Gastrocnemius medialis (tissue), 4 donors: ENCODE measurements around the gene DNASE1L2. TPM values are rescaled to one million over a fixed set of nuclear protein-coding genes. Genes with fewer than 3 reads are reported as not detected.
A peak's percentile ranks its signal among the peaks of the same experiment; 100 is the strongest.

ENCODE experiments used
- ATAC-seq, 2 donors: fragments of 150-250 bp; one replicate each; pipeline ENCODE4 v1.9.1; 2016
- DNase-seq, 2 donors: peaks; one replicate each; pipeline ENCODE4 v3.0.0-alpha.2; 2019
- H3K27ac ChIP-seq, 4 donors: fragments of 200-600 bp; sonication (generic); 1 replicate in 1 of 4; 2 replicates in 3 of 4; pipeline ENCODE4 v1.5.1; 2016 to 2018; ENCODE audit warnings: mild to moderate bottlenecking in 2 of 4, moderate library complexity in 1 of 4
- H3K27me3 ChIP-seq, 3 donors: fragments of 200-600 bp; sonication (generic) in 2 of 3; 1 replicate in 1 of 3; 2 replicates in 2 of 3; pipeline versions ENCODE4 v1.5.1 to v1.6.0; 2016 to 2019; ENCODE audit warnings: mild to moderate bottlenecking in 1 of 3, moderate library complexity in 1 of 3
- H3K36me3 ChIP-seq, 2 donors: fragments of 200-600 bp; sonication (generic) in 1 of 2; one replicate each; pipeline ENCODE4 v1.5.1; 2017 to 2018
- H3K4me1 ChIP-seq, 2 donors: fragments of 200-600 bp; sonication (generic) in 1 of 2; one replicate each; pipeline ENCODE4 v1.5.1; 2016 to 2017; ENCODE audit warnings: mild to moderate bottlenecking in 2 of 2
- H3K4me3 ChIP-seq, 4 donors: fragments of 200-600 bp; sonication (generic) in 3 of 4; 1 replicate in 1 of 4; 2 replicates in 3 of 4; pipeline ENCODE4 v1.5.1; 2016 to 2019; ENCODE audit warnings: mild to moderate bottlenecking in 2 of 4
- H3K9me3 ChIP-seq, 3 donors: fragments of 200-600 bp; sonication (generic) in 2 of 3; 1 replicate in 1 of 3; 2 replicates in 2 of 3; pipeline ENCODE4 v1.5.1; 2016 to 2019
- CTCF ChIP-seq, 5 experiments: fragments of 450-650 bp in 3 of 5; fragments of 200-600 bp in 2 of 5; sonication (generic) in 2 of 5; IDR thresholded peaks in 4 of 5; conservative IDR thresholded peaks in 1 of 5; 1 replicate in 4 of 5; 2 replicates in 1 of 5; pipeline ENCODE4 v1.5.1; 2016 to 2019; ENCODE audit warnings: antibody characterized with exemption in 5 of 5, mild to moderate bottlenecking in 3 of 5, moderate library complexity in 3 of 5
- POLR2A ChIP-seq, 2 donors: fragments of 450-650 bp; IDR thresholded peaks; one replicate each; pipeline ENCODE4 v1.6.1; 2017; ENCODE audit warnings: antibody characterized with exemption in 2 of 2, mild to moderate bottlenecking in 2 of 2, moderate library complexity in 2 of 2
- in situ Hi-C, 4 donors: fragments of 200-750 bp; cut with MboI; loops; one replicate each; pipeline versions ENCODE4 v1.15.0 to v1.8.0; 2017; ENCODE audit warnings: low sequenced_read_pairs in 4 of 4
- intact Hi-C: fragments of 100-400 bp; cut with DNase I; formaldehyde crosslinking; loops from one replicate; pipeline ENCODE4 v1.15.1; 2023; ENCODE audit warnings: low total_unique reads
- total RNA-seq, 4 donors: library from RNA; depleted of rRNA; stranded (reverse); fragments of >200 nt; gene quantifications; one replicate each; pipeline versions ENCODE4 v1.1.0 to v1.2.3, GENCODE V29; 2016

DNASE1L2 gene
- total RNA-seq, 4 donors from 2014 or later: 0.69 to 2.1 TPM; not detected in 2

DNA sequence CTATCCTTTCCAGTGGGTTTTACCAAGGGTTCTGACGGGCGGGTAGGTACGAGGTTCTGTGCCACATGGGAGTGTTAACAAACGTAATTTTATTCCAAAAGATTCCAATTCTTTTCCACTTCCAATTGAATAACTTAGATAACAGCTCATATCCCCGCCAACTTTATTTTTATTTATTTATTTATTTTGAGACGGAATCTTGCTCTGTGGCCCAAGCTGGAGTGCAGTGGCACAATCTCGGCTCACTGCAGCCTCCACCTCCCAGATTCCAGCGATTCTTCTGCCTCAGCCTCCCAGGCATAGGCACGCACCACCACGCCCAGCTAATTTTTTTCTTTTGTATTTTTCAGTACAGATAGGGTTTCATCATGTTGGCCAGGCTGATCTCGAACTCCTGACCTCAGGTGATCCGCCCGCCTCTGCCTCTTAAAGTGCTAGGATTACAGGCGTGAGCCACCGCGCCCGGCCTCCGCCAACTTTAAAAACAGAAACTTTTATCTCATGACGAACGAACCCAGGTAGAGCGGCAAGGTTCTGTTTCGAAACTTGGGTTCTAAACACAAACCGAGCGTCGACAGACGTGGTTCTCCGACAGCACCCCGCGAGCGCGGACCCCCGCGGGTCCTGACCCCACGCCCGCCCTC lies 14.5 kb downstream of the DNASE1L2 start:
- Histone ChIP-seq H3K4me3 (peak overlapping the region; percentile 68 to 89 (median 70)), H3K27ac (peak overlapping the region; percentile 86 to 97 (median 92)), H3K4me1 (peaks cover 20 to 22% of the 10 kb centered on the region in 2 donors), H3K36me3 (peaks cover 0 to 42% of the 10 kb centered on the region in 2 donors), H3K9me3 (no peaks in the 10 kb centered on the region), H3K27me3 (no peaks in the 10 kb centered on the region)
- TF ChIP-seq POLR2A (IDR thresholded peaks at IDR 0.05) (no peak), CTCF (IDR thresholded peaks at IDR 0.05 in 4 of 5, conservative IDR thresholded peaks at IDR 0.05 in 1 of 5) (no peak)
- DNase-seq: peak in 1 of 2 donors; percentile 66
- intact Hi-C loops (loop anchor here (1.0 to 2.0 kb wide), 6 partner anchors 18 to 228 kb away; partner anchors contain the start of genes ABCA3, RNPS1 and TRAF7), in situ Hi-C loops (no loop called here)
- peak; percentile 38 to 46 for ATAC-seq

DNA sequence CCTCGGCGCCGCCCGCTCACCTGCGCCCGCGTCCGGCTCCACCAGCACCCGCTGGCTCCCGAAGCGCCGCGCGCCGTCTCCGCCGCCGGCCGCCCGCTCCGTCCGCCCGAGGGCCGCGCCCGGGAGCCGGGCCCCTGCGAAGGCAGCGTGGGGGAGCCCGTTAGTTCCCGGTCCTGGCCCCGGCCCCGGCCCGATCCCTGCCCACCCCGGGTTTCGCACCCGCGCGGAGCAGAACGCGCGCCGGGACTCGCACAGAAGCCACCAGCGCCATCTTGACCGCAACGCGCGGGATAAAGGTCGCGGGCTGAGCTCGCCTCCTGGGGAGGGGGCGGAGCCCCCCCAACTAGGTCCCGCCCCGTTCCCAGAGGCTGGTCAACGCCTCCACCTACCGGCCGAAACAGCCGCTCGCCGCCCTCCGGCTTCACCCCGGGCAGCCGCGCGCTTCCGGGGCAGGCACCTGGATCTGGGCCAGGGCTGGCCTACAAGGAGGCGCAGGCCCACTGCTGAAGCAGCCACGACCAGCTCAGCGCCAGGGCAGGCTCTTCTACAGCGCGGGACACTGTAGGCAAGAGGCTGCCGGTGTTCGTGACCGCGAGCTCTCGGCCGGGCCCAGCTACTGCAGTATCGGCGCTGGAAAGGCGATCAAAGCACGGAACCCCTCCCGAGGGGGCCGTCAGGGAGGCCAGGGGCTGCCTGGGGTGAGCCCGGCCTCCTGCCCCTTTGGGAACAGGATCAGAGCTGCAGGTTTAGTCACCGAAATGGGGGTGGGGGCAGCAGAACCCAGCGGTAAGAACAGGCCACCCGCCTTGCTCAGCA lies 15.3 kb downstream of the DNASE1L2 start, which contains the start of gene ECI1:
ECI1 (minus strand) TSS at position 292 of the 816 bp plus-strand sequence; CDS start at position 271, 21 bp downstream.
- Histone ChIP-seq H3K27ac (peak within 1 kb of the TSS; percentile 86 to 97 (median 92)), H3K36me3 (peaks cover 0 to 42% of the 10 kb centered on the region in 2 donors), H3K4me1 (peaks cover 20 to 22% of the 10 kb centered on the region in 2 donors), H3K9me3 (no peaks in the 10 kb centered on the region), H3K4me3 (peak within 1 kb of the TSS; percentile 68 to 89 (median 70)), H3K27me3 (no peaks in the 10 kb centered on the region)
- TF ChIP-seq CTCF (IDR thresholded peaks at IDR 0.05 in 4 of 5, conservative IDR thresholded peaks at IDR 0.05 in 1 of 5): peak; percentile 64 to 92 (median 87)
- peak; percentile 87 to 94 for TF ChIP-seq POLR2A (IDR thresholded peaks at IDR 0.05)
- intact Hi-C loops (loop anchor here (1.0 to 2.0 kb wide), 6 partner anchors 17 to 229 kb away; partner anchors contain the start of genes ABCA3, RNPS1 and TRAF7), in situ Hi-C loops (no loop called here)
- ATAC-seq (peak; percentile 92 to 96), DNase-seq (peak; percentile 93 to 95)

- ATAC-seq (no peak), DNase-seq (no peak)
- in situ Hi-C loops (no loop called here), intact Hi-C loops (no loop called here)
- Histone ChIP-seq H3K27me3 (no peaks in the 10 kb centered on the region), H3K27ac (peak overlapping the region in 1 of 4 donors; percentile 97), H3K36me3 (peaks cover 0 to 52% of the 10 kb centered on the region in 2 donors), H3K4me3 (no peak overlapping the region), H3K4me1 (peaks cover 20 to 22% of the 10 kb centered on the region in 2 donors), H3K9me3 (no peaks in the 10 kb centered on the region)
- TF ChIP-seq CTCF (IDR thresholded peaks at IDR 0.05 in 4 of 5, conservative IDR thresholded peaks at IDR 0.05 in 1 of 5) (no peak), POLR2A (IDR thresholded peaks at IDR 0.05) (no peak)
Observed at GRCh38 chr16:2252806-2253148, 16.5 kb downstream of the DNASE1L2 start.

- no peak for TF ChIP-seq CTCF (IDR thresholded peaks at IDR 0.05 in 4 of 5, conservative IDR thresholded peaks at IDR 0.05 in 1 of 5)
- TF ChIP-seq POLR2A (IDR thresholded peaks at IDR 0.05): no peak
- no peaks in the 10 kb centered on the region for H3K27me3 ChIP-seq
- H3K36me3 ChIP-seq: peaks cover 0 to 57% of the 10 kb centered on the region in 2 donors
- H3K9me3 ChIP-seq: no peaks in the 10 kb centered on the region
- peaks cover 20 to 22% of the 10 kb centered on the region in 2 donors for H3K4me1 ChIP-seq
- ATAC-seq: no peak
- in situ Hi-C loops (no loop called here), intact Hi-C loops (no loop called here)
- H3K4me3 ChIP-seq: no peak overlapping the region
- DNase-seq: no peak
- no peak overlapping the region for H3K27ac ChIP-seq
Observed at GRCh38 chr16:2253293-2253692, 17.0 kb downstream of the DNASE1L2 start.
